HEK293 (cell line): ENCODE results near the gene PHPT1.

Source experiments
- CTCF ChIA-PET: fragments of 350-600 bp; formaldehyde crosslinking; extraction: SDS; loops from one replicate; lab custom pipeline; 2021; ENCODE audit warnings: antibody characterized with exemption; lab: Yijun Ruan, JAX
- POLR2A ChIA-PET: fragments of 300-600 bp; formaldehyde crosslinking; extraction: SDS; loops from one replicate; lab custom pipeline; 2020; ENCODE audit warnings: antibody characterized with exemption, inconsistent platforms; lab: Yijun Ruan, JAX
- H3K27ac ChIP-seq: fragments of 200-500 bp; sonication (Bioruptor generic); 2 replicates; pipeline ENCODE4 v1.5.1; 2014; ENCODE audit warnings: low read depth, low read length, control low read depth, inconsistent platforms; ENCODE audit errors: extremely low read depth
- H3K36me3 ChIP-seq, 2 experiments: fragments of 200-500 bp in 1 of 2; sonication (Bioruptor generic) in 1 of 2; 1 replicate in 1 of 2; 2 replicates in 1 of 2; pipeline ENCODE4 v1.5.1; 2014 to 2017; ENCODE audit warnings: inconsistent platforms in 2 of 2, low read length in 2 of 2; ENCODE audit not compliant: control insufficient read depth in 2 of 2, insufficient read depth in 1 of 2
- H3K4me1 ChIP-seq: fragments of 200-500 bp; sonication (Bioruptor generic); 2 replicates; pipeline ENCODE4 v1.5.1; 2014; ENCODE audit warnings: mild to moderate bottlenecking, low read length, inconsistent platforms; ENCODE audit not compliant: control insufficient read depth, insufficient read depth
- H3K4me3 ChIP-seq: 2 replicates; pipeline ENCODE4 v1.5.1; 2011; ENCODE audit warnings: low read depth, mild to moderate bottlenecking, control low read depth, low read length, moderate library complexity
- H3K9me3 ChIP-seq: fragments of 200-500 bp; sonication (Bioruptor generic); 2 replicates; pipeline ENCODE4 v1.5.1; 2014; ENCODE audit warnings: low read depth, low read length, inconsistent platforms; ENCODE audit not compliant: control insufficient read depth, insufficient read depth
- GLIS2 ChIP-seq: fragments of 450-650 bp; formaldehyde crosslinking; IDR thresholded peaks from 2 replicates; pipeline ENCODE4 v1.5.1; 2016; ENCODE audit warnings: missing biosample characterization, missing genetic modification characterization
- KLF7 ChIP-seq: fragments of 450-650 bp; formaldehyde crosslinking; IDR thresholded peaks from 2 replicates; pipeline ENCODE4 v1.5.1; 2016; ENCODE audit warnings: missing biosample characterization, missing genetic modification characterization, borderline replicate concordance
- ZNF175 ChIP-seq: fragments of 450-650 bp; formaldehyde crosslinking; IDR thresholded peaks from 2 replicates; pipeline ENCODE4 v1.5.1; 2016; ENCODE audit warnings: missing biosample characterization, missing genetic modification characterization
- ZNF184 ChIP-seq: fragments of 450-650 bp; IDR thresholded peaks from 2 replicates; pipeline ENCODE4 v1.5.1; 2018; ENCODE audit warnings: missing biosample characterization, mild to moderate bottlenecking, missing genetic modification characterization
- ZNF433 ChIP-seq: fragments of 450-650 bp; formaldehyde crosslinking; IDR thresholded peaks from 2 replicates; pipeline ENCODE4 v1.5.1; 2016; ENCODE audit warnings: missing biosample characterization, missing genetic modification characterization, low read depth
- ZNF501 ChIP-seq: fragments of 450-650 bp; formaldehyde crosslinking; IDR thresholded peaks from 2 replicates; pipeline ENCODE4 v1.5.1; 2016; ENCODE audit warnings: missing biosample characterization, missing genetic modification characterization
- ZNF518A ChIP-seq: fragments of 450-650 bp; formaldehyde crosslinking; conservative IDR thresholded peaks from 2 replicates; pipeline ENCODE4 v1.5.1; 2016; ENCODE audit warnings: low read depth, missing biosample characterization, missing genetic modification characterization
- ZNF626 ChIP-seq: fragments of 450-650 bp; sonication (Bioruptor Pico); formaldehyde crosslinking; IDR thresholded peaks from 2 replicates; pipeline ENCODE4 v1.5.1; 2018; ENCODE audit warnings: missing biosample characterization, missing genetic modification characterization, inconsistent platforms
- ZNF670 ChIP-seq: fragments of 450-650 bp; formaldehyde crosslinking; IDR thresholded peaks from 2 replicates; pipeline ENCODE4 v1.5.1; 2016; ENCODE audit warnings: missing biosample characterization, missing genetic modification characterization, low read depth
- ZSCAN16 ChIP-seq: fragments of 450-650 bp; formaldehyde crosslinking; IDR thresholded peaks from 2 replicates; pipeline ENCODE4 v1.5.1; 2016; ENCODE audit warnings: missing biosample characterization, missing genetic modification characterization
- TF ChIP-seq, protein P1 (sequence below): fragments of 450-650 bp; formaldehyde crosslinking; IDR thresholded peaks from 2 replicates; pipeline ENCODE4 v1.5.1; 2016; ENCODE audit warnings: missing biosample characterization, missing genetic modification characterization
- TF ChIP-seq, protein P2 (sequence below): IDR thresholded peaks from 2 replicates; pipeline ENCODE4 v1.6.1; 2011; ENCODE audit warnings: mild to moderate bottlenecking, low read depth, low read length, borderline replicate concordance
- TF ChIP-seq, protein P3 (sequence below): fragments of 450-650 bp; formaldehyde crosslinking; IDR thresholded peaks from 2 replicates; pipeline ENCODE4 v1.5.1; 2017; ENCODE audit warnings: missing biosample characterization, missing genetic modification characterization
- TF ChIP-seq, protein P4 (sequence below): fragments of 450-650 bp; formaldehyde crosslinking; IDR thresholded peaks from 2 replicates; pipeline ENCODE4 v1.5.1; 2016; ENCODE audit warnings: missing biosample characterization, missing genetic modification characterization

The PHPT1 gene

GRCh38 chr9:136804509-136805206 is 44.6 kb upstream of the PHPT1 start:
- no peaks in the 10 kb centered on the region for H3K9me3 ChIP-seq
- no peak overlapping the region for H3K4me3 ChIP-seq
- H3K36me3 ChIP-seq = peaks cover 0 to 14% of the 10 kb centered on the region in 2 experiments; a peak in 1 of 3 replicates
- no peak overlapping the region for H3K27ac ChIP-seq
- peaks cover 8% of the 10 kb centered on the region for H3K4me1 ChIP-seq
- POLR2A ChIA-PET = no interaction called here
- TF ChIP-seq, protein P1, sequence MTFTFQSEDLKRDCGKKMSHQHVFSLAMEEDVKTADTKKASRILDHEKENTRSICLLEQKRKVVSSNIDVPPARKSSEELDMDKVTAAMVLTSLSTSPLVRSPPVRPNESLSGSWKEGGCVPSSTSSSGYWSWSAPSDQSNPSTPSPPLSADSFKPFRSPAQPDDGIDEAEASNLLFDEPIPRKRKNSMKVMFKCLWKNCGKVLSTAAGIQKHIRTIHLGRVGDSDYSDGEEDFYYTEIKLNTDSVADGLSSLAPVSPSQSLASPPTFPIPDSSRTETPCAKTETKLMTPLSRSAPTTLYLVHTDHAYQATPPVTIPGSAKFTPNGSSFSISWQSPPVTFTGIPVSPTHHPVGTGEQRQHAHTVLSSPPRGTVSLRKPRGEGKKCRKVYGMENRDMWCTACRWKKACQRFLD (tag by site-specific recombination) = no peak
- TF ChIP-seq GLIS2 (tag by site-specific recombination) = peak; percentile 29; the same call in 1 of the 2 replicates
- CTCF ChIA-PET = interaction anchor here (1.1 to 1.5 kb wide), 2 partner anchors 12 to 44 kb away, joined by 3 to 5 read pairs; no protein-coding TSS in a partner anchor

DNA sequence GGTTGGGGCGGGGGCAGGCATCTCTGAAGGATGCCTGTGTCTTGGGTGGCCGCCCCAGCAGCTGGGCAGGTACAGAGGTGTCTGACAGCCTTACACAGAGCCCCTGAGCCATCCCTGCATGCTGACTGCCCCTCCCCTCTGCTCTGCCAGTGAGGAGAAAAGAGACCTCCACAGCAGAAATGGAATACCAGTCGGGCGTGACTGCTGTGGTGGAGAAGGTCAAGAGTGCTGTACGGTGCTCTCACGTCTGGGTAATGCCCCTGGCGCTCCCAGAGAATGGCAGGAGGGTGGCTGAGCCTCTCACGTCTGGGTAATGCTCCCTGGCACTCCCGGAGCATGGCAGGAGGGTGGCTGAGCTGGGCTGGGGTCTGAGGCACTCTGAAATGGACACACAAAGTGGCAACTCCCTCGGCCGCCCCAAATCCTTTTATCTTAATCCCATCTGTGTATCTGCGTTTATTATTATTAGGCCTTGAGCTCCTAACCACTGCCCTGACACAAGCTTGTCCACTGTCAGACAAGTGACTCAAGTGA is 43.9 kb upstream of the PHPT1 start:
- peaks cover 12% of the 10 kb centered on the region for H3K4me1 ChIP-seq
- POLR2A ChIA-PET = interaction anchor here (0.7 to 3.3 kb wide), 3 partner anchors 10 to 43 kb away, joined by 3 to 15 read pairs (median 4); partner anchors contain the start of gene AJM1

More for the DNA sequence above, 43.9 kb upstream of the PHPT1 start:
- Histone ChIP-seq H3K9me3 (no peaks in the 10 kb centered on the region), H3K4me3 (no peak overlapping the region), H3K36me3 (peaks cover 0 to 20% of the 10 kb centered on the region in 2 experiments; a peak in 1 of 3 replicates), H3K27ac (no peak overlapping the region)
- TF ChIP-seq ZNF501 (tag by site-specific recombination) (no peak), ZNF433 (tag by site-specific recombination) (no peak), ZNF670 (tag by site-specific recombination) (no peak), KLF7 (tag by site-specific recombination) (no peak), ZNF175 (tag by site-specific recombination) (no peak), ZSCAN16 (tag by site-specific recombination) (no peak), ZNF184 (no peak), ZNF626 (no peak), ZNF518A (tag by site-specific recombination) (no peak)
- TF ChIP-seq, protein P2, sequence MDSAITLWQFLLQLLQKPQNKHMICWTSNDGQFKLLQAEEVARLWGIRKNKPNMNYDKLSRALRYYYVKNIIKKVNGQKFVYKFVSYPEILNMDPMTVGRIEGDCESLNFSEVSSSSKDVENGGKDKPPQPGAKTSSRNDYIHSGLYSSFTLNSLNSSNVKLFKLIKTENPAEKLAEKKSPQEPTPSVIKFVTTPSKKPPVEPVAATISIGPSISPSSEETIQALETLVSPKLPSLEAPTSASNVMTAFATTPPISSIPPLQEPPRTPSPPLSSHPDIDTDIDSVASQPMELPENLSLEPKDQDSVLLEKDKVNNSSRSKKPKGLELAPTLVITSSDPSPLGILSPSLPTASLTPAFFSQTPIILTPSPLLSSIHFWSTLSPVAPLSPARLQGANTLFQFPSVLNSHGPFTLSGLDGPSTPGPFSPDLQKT = no peak
- TF ChIP-seq, protein P3, sequence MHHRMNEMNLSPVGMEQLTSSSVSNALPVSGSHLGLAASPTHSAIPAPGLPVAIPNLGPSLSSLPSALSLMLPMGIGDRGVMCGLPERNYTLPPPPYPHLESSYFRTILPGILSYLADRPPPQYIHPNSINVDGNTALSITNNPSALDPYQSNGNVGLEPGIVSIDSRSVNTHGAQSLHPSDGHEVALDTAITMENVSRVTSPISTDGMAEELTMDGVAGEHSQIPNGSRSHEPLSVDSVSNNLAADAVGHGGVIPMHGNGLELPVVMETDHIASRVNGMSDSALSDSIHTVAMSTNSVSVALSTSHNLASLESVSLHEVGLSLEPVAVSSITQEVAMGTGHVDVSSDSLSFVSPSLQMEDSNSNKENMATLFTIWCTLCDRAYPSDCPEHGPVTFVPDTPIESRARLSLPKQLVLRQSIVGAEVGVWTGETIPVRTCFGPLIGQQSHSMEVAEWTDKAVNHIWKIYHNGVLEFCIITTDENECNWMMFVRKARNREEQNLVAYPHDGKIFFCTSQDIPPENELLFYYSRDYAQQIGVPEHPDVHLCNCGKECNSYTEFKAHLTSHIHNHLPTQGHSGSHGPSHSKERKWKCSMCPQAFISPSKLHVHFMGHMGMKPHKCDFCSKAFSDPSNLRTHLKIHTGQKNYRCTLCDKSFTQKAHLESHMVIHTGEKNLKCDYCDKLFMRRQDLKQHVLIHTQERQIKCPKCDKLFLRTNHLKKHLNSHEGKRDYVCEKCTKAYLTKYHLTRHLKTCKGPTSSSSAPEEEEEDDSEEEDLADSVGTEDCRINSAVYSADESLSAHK (tag by site-specific recombination) = no peak
- TF ChIP-seq, protein P4, sequence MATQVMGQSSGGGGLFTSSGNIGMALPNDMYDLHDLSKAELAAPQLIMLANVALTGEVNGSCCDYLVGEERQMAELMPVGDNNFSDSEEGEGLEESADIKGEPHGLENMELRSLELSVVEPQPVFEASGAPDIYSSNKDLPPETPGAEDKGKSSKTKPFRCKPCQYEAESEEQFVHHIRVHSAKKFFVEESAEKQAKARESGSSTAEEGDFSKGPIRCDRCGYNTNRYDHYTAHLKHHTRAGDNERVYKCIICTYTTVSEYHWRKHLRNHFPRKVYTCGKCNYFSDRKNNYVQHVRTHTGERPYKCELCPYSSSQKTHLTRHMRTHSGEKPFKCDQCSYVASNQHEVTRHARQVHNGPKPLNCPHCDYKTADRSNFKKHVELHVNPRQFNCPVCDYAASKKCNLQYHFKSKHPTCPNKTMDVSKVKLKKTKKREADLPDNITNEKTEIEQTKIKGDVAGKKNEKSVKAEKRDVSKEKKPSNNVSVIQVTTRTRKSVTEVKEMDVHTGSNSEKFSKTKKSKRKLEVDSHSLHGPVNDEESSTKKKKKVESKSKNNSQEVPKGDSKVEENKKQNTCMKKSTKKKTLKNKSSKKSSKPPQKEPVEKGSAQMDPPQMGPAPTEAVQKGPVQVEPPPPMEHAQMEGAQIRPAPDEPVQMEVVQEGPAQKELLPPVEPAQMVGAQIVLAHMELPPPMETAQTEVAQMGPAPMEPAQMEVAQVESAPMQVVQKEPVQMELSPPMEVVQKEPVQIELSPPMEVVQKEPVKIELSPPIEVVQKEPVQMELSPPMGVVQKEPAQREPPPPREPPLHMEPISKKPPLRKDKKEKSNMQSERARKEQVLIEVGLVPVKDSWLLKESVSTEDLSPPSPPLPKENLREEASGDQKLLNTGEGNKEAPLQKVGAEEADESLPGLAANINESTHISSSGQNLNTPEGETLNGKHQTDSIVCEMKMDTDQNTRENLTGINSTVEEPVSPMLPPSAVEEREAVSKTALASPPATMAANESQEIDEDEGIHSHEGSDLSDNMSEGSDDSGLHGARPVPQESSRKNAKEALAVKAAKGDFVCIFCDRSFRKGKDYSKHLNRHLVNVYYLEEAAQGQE (tag by site-specific recombination) = no peak
- CTCF ChIA-PET = interaction anchor here (1.1 to 2.6 kb wide), 3 partner anchors 13 to 230 kb away, joined by 3 to 18 read pairs (median 4); no protein-coding TSS in a partner anchor
